ENCODE results near the gene DSG3.

The DSG3 gene

GRCh38 chr18:31447530-31448191 is at the start of gene DSG3:
TSS of gene DSG3 (plus strand) at chr18:31447741. CDS start at chr18:31447878, 137 bp downstream.
- no peak for DNase-seq (ENCODE audit: low spot score)

GRCh38 chr18:31398191-31398590 is 49.4 kb upstream of the DSG3 start:
- no peak for DNase-seq (ENCODE audit: low spot score)

GRCh38 chr18:31399306-31400032 is 48.1 kb upstream of the DSG3 start:
- DNase-seq (ENCODE audit: low spot score), result no peak

GRCh38 chr18:31401156-31402025 is 46.1 kb upstream of the DSG3 start:
- no peak for DNase-seq (ENCODE audit: low spot score)

GRCh38 chr18:31402026-31402373 is 45.5 kb upstream of the DSG3 start:
- no peak for DNase-seq (ENCODE audit: low spot score)

GRCh38 chr18:31403409-31403808 is 44.1 kb upstream of the DSG3 start:
- no peak for DNase-seq (ENCODE audit: low spot score)

GRCh38 chr18:31407649-31408048 is 39.9 kb upstream of the DSG3 start:
- DNase-seq (ENCODE audit: low spot score), result no peak

GRCh38 chr18:31409276-31409675 is 38.3 kb upstream of the DSG3 start:
- DNase-seq (ENCODE audit: low spot score), result no peak

- no peak for DNase-seq (ENCODE audit: low spot score)
These were observed 36.6 kb upstream of the DSG3 start for GRCh38 chr18:31410716-31411483.

GRCh38 chr18:31413137-31413536 is 34.4 kb upstream of the DSG3 start:
- DNase-seq (ENCODE audit: low spot score), result no peak

GRCh38 chr18:31417850-31418249 is 29.7 kb upstream of the DSG3 start:
- no peak for DNase-seq (ENCODE audit: low spot score)

GRCh38 chr18:31419457-31419932 is 28.0 kb upstream of the DSG3 start:
- no peak for DNase-seq (ENCODE audit: low spot score)

- DNase-seq (ENCODE audit: low spot score), result no peak
These were observed 27.5 kb upstream of the DSG3 start for GRCh38 chr18:31420032-31420431.

- DNase-seq (ENCODE audit: low spot score), result no peak
These were observed 27.0 kb upstream of the DSG3 start for GRCh38 chr18:31420524-31420923.

GRCh38 chr18:31424383-31424988 is 23.1 kb upstream of the DSG3 start:
- no peak for DNase-seq (ENCODE audit: low spot score)

- no peak for DNase-seq (ENCODE audit: low spot score)
These were observed 21.5 kb upstream of the DSG3 start for GRCh38 chr18:31426021-31426420.

- no peak for DNase-seq (ENCODE audit: low spot score)
These were observed 20.6 kb upstream of the DSG3 start for GRCh38 chr18:31426871-31427406.

GRCh38 chr18:31428211-31428610 is 19.3 kb upstream of the DSG3 start:
- no peak for DNase-seq (ENCODE audit: low spot score)

GRCh38 chr18:31429623-31430022 is 17.9 kb upstream of the DSG3 start:
- no peak for DNase-seq (ENCODE audit: low spot score)

- DNase-seq (ENCODE audit: low spot score), result no peak
These were observed 17.5 kb upstream of the DSG3 start for GRCh38 chr18:31430072-31430471.

GRCh38 chr18:31430554-31430953 is 17.0 kb upstream of the DSG3 start:
- DNase-seq (ENCODE audit: low spot score), result no peak
